ENCODE measurements around the gene PRSS2. TPM values are rescaled to one million over a fixed set of nuclear protein-coding genes. Genes with fewer than 3 reads are reported as not detected.

PRSS2 gene
- total and polyA plus RNA-seq, 2 donors from 2014 or later = not detected

DNA sequence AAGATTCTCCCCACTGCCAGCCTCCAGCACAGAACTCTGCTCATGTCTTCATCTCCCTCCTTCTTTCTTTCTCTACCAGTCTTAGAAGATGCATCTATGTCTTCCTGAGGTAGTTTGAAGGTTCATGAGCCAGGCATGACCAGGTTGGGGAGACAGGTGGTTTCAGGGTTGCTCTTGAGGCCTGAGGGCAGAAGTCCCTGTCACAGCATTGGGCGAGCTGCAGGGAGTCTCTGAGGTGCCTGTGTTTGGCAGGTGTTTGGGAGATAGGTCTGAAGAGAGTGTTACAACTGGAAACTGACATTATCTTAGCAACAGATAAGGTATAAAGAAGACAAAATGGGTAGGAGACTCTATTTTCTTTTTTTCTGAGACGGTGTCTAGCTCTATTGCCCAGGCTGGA, 18.7 kb downstream of the PRSS2 start:
- no peak overlapping the region for H3K27ac ChIP-seq (ENCODE audit: low read depth in 2 of 2, low read length in 2 of 2)
- H3K4me3 ChIP-seq (ENCODE audit: low read length in 3 of 3) = no peak overlapping the region
- H3K36me3 ChIP-seq (ENCODE audit: control insufficient read depth in 2 of 3, insufficient read depth in 3 of 3, low read length in 3 of 3) = no peaks in the 10 kb centered on the region
- FAIRE-seq (no peak), DNase-seq (no peak)
- H3K9me3 ChIP-seq (ENCODE audit: control insufficient read depth in 2 of 3, insufficient read depth in 1 of 3, low read length in 3 of 3) = no peaks in the 10 kb centered on the region
- H3K4me1 ChIP-seq (ENCODE audit: control insufficient read depth in 2 of 3, insufficient read depth in 2 of 3, low read depth in 1 of 3, low read length in 3 of 3) = no peaks in the 10 kb centered on the region
- intact Hi-C loops (cut with DNase I) = no loop called here
- no peak overlapping the region for H3K9ac ChIP-seq (ENCODE audit: low read length in 3 of 3)
- H3K27me3 ChIP-seq (ENCODE audit: control insufficient read depth, insufficient read depth, low read length) = no peaks in the 10 kb centered on the region
- TF ChIP-seq CTCF (IDR thresholded peaks at IDR 0.05; ENCODE audit: borderline replicate concordance, extremely low read depth, insufficient read depth) = no peak

GRCh38 chr7:142790056-142790455, 19.3 kb downstream of the PRSS2 start:
- intact Hi-C loops (cut with DNase I) = no loop called here
- Histone ChIP-seq H3K4me1 (ENCODE audit: control insufficient read depth in 2 of 3, insufficient read depth in 2 of 3, low read depth in 1 of 3, low read length in 3 of 3) (no peaks in the 10 kb centered on the region), H3K9ac (ENCODE audit: low read length in 3 of 3) (no peak overlapping the region), H3K36me3 (ENCODE audit: control insufficient read depth in 2 of 3, insufficient read depth in 3 of 3, low read length in 3 of 3) (no peaks in the 10 kb centered on the region), H3K9me3 (ENCODE audit: control insufficient read depth in 2 of 3, insufficient read depth in 1 of 3, low read length in 3 of 3) (no peaks in the 10 kb centered on the region), H3K4me3 (ENCODE audit: low read length in 3 of 3) (no peak overlapping the region), H3K27me3 (ENCODE audit: control insufficient read depth, insufficient read depth, low read length) (no peaks in the 10 kb centered on the region), H3K27ac (ENCODE audit: low read depth in 2 of 2, low read length in 2 of 2) (no peak overlapping the region)
- TF ChIP-seq CTCF (IDR thresholded peaks at IDR 0.05; ENCODE audit: borderline replicate concordance, extremely low read depth, insufficient read depth) = no peak
- DNase-seq (no peak), FAIRE-seq (no peak)

GRCh38 chr7:142790555-142790954, 19.8 kb downstream of the PRSS2 start:
- no peaks in the 10 kb centered on the region for H3K4me1 ChIP-seq (ENCODE audit: control insufficient read depth in 2 of 3, insufficient read depth in 2 of 3, low read depth in 1 of 3, low read length in 3 of 3)
- H3K9ac ChIP-seq (ENCODE audit: low read length in 3 of 3) = no peak overlapping the region
- H3K27me3 ChIP-seq (ENCODE audit: control insufficient read depth, insufficient read depth, low read length) = no peaks in the 10 kb centered on the region
- intact Hi-C loops (cut with DNase I) = no loop called here
- no peak for TF ChIP-seq CTCF (IDR thresholded peaks at IDR 0.05; ENCODE audit: borderline replicate concordance, extremely low read depth, insufficient read depth)
- H3K36me3 ChIP-seq (ENCODE audit: control insufficient read depth in 2 of 3, insufficient read depth in 3 of 3, low read length in 3 of 3) = no peaks in the 10 kb centered on the region
- no peak for FAIRE-seq
- H3K27ac ChIP-seq (ENCODE audit: low read depth in 2 of 2, low read length in 2 of 2) = no peak overlapping the region
- H3K4me3 ChIP-seq (ENCODE audit: low read length in 3 of 3) = no peak overlapping the region
- no peak for DNase-seq
- H3K9me3 ChIP-seq (ENCODE audit: control insufficient read depth in 2 of 3, insufficient read depth in 1 of 3, low read length in 3 of 3) = no peaks in the 10 kb centered on the region

GRCh38 chr7:142791502-142791901, 20.7 kb downstream of the PRSS2 start:
- TF ChIP-seq CTCF (IDR thresholded peaks at IDR 0.05; ENCODE audit: borderline replicate concordance, extremely low read depth, insufficient read depth) = no peak

More at GRCh38 chr7:142791502-142791901, 20.7 kb downstream of the PRSS2 start:
- DNase-seq = no peak
- no peaks in the 10 kb centered on the region for H3K36me3 ChIP-seq (ENCODE audit: control insufficient read depth in 2 of 3, insufficient read depth in 3 of 3, low read length in 3 of 3)
- no peak overlapping the region for H3K4me3 ChIP-seq (ENCODE audit: low read length in 3 of 3)
- peaks cover 4% of the 10 kb centered on the region for H3K27me3 ChIP-seq (ENCODE audit: control insufficient read depth, insufficient read depth, low read length)
- no peak overlapping the region for H3K9ac ChIP-seq (ENCODE audit: low read length in 3 of 3)
- no peaks in the 10 kb centered on the region for H3K9me3 ChIP-seq (ENCODE audit: control insufficient read depth in 2 of 3, insufficient read depth in 1 of 3, low read length in 3 of 3)
- no peak for FAIRE-seq
- no peaks in the 10 kb centered on the region for H3K4me1 ChIP-seq (ENCODE audit: control insufficient read depth in 2 of 3, insufficient read depth in 2 of 3, low read depth in 1 of 3, low read length in 3 of 3)
- intact Hi-C loops (cut with DNase I) = no loop called here
- no peak overlapping the region for H3K27ac ChIP-seq (ENCODE audit: low read depth in 2 of 2, low read length in 2 of 2)
